Measurements from ENCODE around the gene ACSS2.

The ACSS2 gene

GRCh38 chr20:34941226-34941625 lies 64.8 kb downstream of the ACSS2 start:
- no peak overlapping the region for H3K4me3 ChIP-seq (ENCODE audit: low read length)
- DNase-seq (ENCODE audit: low read depth, low spot score) = no peak

GRCh38 chr20:34942301-34942700 lies 65.9 kb downstream of the ACSS2 start:
- DNase-seq (ENCODE audit: low read depth, low spot score) = no peak
- no peak overlapping the region for H3K4me3 ChIP-seq (ENCODE audit: low read length)

GRCh38 chr20:34943808-34944567 lies 67.6 kb downstream of the ACSS2 start:
- DNase-seq (ENCODE audit: low read depth, low spot score) = no peak
- H3K4me3 ChIP-seq (ENCODE audit: low read length) = no peak overlapping the region

GRCh38 chr20:34945315-34946077 lies 69.1 kb downstream of the ACSS2 start:
- no peak overlapping the region for H3K4me3 ChIP-seq (ENCODE audit: low read length)
- DNase-seq (ENCODE audit: low read depth, low spot score) = no peak

- no peak overlapping the region for H3K4me3 ChIP-seq (ENCODE audit: low read length)
- no peak for DNase-seq (ENCODE audit: low read depth, low spot score)
These were observed 70.2 kb downstream of the ACSS2 start for GRCh38 chr20:34946661-34947060.

- DNase-seq (ENCODE audit: low read depth, low spot score) = no peak
- H3K4me3 ChIP-seq (ENCODE audit: low read length) = no peak overlapping the region
These were observed 70.9 kb downstream of the ACSS2 start for GRCh38 chr20:34947336-34947735.

GRCh38 chr20:34948030-34948429 lies 71.6 kb downstream of the ACSS2 start:
- no peak for DNase-seq (ENCODE audit: low read depth, low spot score)

GRCh38 chr20:34949120-34949519 lies 72.7 kb downstream of the ACSS2 start:
- H3K4me3 ChIP-seq (ENCODE audit: low read length) = no peak overlapping the region
- no peak for DNase-seq (ENCODE audit: low read depth, low spot score)

More at GRCh38 chr20:34948030-34948429, 71.6 kb downstream of the ACSS2 start:
- H3K4me3 ChIP-seq (ENCODE audit: low read length) = no peak overlapping the region

- H3K4me3 ChIP-seq (ENCODE audit: low read length) = no peak overlapping the region
- no peak for DNase-seq (ENCODE audit: low read depth, low spot score)
These were observed 74.8 kb downstream of the ACSS2 start for GRCh38 chr20:34951252-34951651.

- no peak overlapping the region for H3K4me3 ChIP-seq (ENCODE audit: low read length)
- no peak for DNase-seq (ENCODE audit: low read depth, low spot score)
These were observed 75.2 kb downstream of the ACSS2 start for GRCh38 chr20:34951652-34952051.

- H3K4me3 ChIP-seq (ENCODE audit: low read length) = no peak overlapping the region
- DNase-seq (ENCODE audit: low read depth, low spot score) = no peak
These were observed 76.3 kb downstream of the ACSS2 start for GRCh38 chr20:34952671-34953070.

GRCh38 chr20:34953960-34954359 lies 77.5 kb downstream of the ACSS2 start:
- H3K4me3 ChIP-seq (ENCODE audit: low read length) = no peak overlapping the region
- DNase-seq (ENCODE audit: low read depth, low spot score) = no peak

GRCh38 chr20:34954904-34955230 lies 78.5 kb downstream of the ACSS2 start:
- DNase-seq (ENCODE audit: low read depth, low spot score) = no peak
- peak overlapping the region; percentile 86 for H3K4me3 ChIP-seq (ENCODE audit: low read length)

- H3K4me3 ChIP-seq (ENCODE audit: low read length) = peak within 1 kb of the TSS; percentile 86
These were observed 79.0 kb downstream of the ACSS2 start, which contains the start of the genes GSS and MYH7B for GRCh38 chr20:34955231-34956040. Gene GSS, minus strand, starts transcription at chr20:34955806. Its CDS starts 3,954 bp downstream, at chr20:34951852. Gene MYH7B, plus strand, starts transcription at chr20:34955868. Its CDS starts 22,138 bp downstream, at chr20:34978006.

GRCh38 chr20:34956041-34956458 lies 79.6 kb downstream of the ACSS2 start:
- peak overlapping the region; percentile 86 for H3K4me3 ChIP-seq (ENCODE audit: low read length)
- no peak for DNase-seq (ENCODE audit: low read depth, low spot score)

More at GRCh38 chr20:34955231-34956040, 79.0 kb downstream of the ACSS2 start, which contains the start of the genes GSS and MYH7B:
- peak; percentile 90 for DNase-seq (ENCODE audit: low read depth, low spot score)

GRCh38 chr20:34956751-34957472 lies 80.5 kb downstream of the ACSS2 start:
- H3K4me3 ChIP-seq (ENCODE audit: low read length) = no peak overlapping the region
- DNase-seq (ENCODE audit: low read depth, low spot score) = no peak

GRCh38 chr20:34964486-34964885 lies 88.1 kb downstream of the ACSS2 start:
- H3K4me3 ChIP-seq (ENCODE audit: low read length) = no peak overlapping the region
- no peak for DNase-seq (ENCODE audit: low read depth, low spot score)

GRCh38 chr20:34965051-34965450 lies 88.6 kb downstream of the ACSS2 start:
- no peak for DNase-seq (ENCODE audit: low read depth, low spot score)
- H3K4me3 ChIP-seq (ENCODE audit: low read length) = no peak overlapping the region

- no peak overlapping the region for H3K4me3 ChIP-seq (ENCODE audit: low read length)
- no peak for DNase-seq (ENCODE audit: low read depth, low spot score)
These were observed 91.0 kb downstream of the ACSS2 start for GRCh38 chr20:34967421-34967820.
